NCI-H1417 (cell line): ENCODE results near the gene MYO6.
"Not testable (repeated sequence)": the region's sequence is repeated elsewhere in the genome, so short reads cannot be mapped to it uniquely, and the experiment has no call there.

Experiments
- DNase-seq, 3 experiments: peaks; one replicate each; lab custom pipeline; 2025; lab: John Stamatoyannopoulos, UW

MYO6 gene

GRCh38 chr6:75893058-75893775 is 144.2 kb downstream of the MYO6 start:
- DNase-seq, result peak; percentile 4 to 74 (median 20)

- no peak for DNase-seq
Measured at GRCh38 chr6:75893776-75894152, 144.7 kb downstream of the MYO6 start.

GRCh38 chr6:75896526-75896925 is 147.5 kb downstream of the MYO6 start:
- DNase-seq, result no peak

- not testable (repeated sequence) for DNase-seq
Measured at GRCh38 chr6:75900216-75900615, 151.2 kb downstream of the MYO6 start.

DNA sequence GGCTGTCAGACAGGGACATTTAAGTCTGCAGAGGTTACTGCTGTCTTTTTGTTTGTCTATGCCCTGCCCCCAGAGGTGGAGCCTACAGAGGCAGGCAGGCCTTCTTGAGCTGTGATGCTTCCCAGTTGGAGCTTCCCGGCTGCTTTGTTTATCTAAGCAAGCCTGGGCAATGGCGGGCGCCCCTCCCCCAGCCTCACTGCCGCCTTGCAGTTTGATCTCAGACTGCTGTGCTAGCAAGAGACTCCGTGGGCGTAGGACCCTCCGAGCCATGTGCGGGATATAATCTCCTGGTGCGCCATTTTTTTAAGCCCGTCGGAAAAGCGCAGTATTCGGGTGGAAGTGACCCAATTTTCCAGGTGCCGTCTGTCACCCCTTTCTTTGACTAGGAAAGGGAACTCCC is 156.1 kb downstream of the MYO6 start:
- DNase-seq, result not testable (repeated sequence)

GRCh38 chr6:75906871-75907270 is 157.8 kb downstream of the MYO6 start:
- DNase-seq, result no peak

- DNase-seq, result no peak
Measured at GRCh38 chr6:75907444-75907843, 158.4 kb downstream of the MYO6 start.

- no peak for DNase-seq
Measured at GRCh38 chr6:75913040-75913439, 164.0 kb downstream of the MYO6 start.

DNA sequence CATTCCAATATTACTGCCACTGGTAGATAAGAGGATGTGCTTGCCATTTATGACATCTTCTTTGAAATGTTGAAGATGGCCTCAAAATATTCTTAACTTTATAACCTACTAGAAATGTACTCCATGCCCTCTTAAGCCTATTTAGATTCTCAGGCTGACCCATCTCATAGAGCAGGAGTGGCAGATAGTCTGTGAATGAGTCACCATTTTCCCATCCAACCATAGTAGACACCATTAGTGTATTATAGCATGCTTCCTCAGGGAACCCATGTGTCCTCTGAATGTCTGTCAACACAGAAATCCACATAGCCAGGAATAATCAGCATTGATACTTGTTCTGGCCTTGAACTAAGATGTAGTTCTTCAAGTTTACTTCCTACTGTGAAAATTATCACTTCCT is 173.2 kb downstream of the MYO6 start:
- peak in 1 of 3 experiments; percentile 17 for DNase-seq

GRCh38 chr6:75926293-75927168 is 177.5 kb downstream of the MYO6 start:
- DNase-seq, result no peak

DNA sequence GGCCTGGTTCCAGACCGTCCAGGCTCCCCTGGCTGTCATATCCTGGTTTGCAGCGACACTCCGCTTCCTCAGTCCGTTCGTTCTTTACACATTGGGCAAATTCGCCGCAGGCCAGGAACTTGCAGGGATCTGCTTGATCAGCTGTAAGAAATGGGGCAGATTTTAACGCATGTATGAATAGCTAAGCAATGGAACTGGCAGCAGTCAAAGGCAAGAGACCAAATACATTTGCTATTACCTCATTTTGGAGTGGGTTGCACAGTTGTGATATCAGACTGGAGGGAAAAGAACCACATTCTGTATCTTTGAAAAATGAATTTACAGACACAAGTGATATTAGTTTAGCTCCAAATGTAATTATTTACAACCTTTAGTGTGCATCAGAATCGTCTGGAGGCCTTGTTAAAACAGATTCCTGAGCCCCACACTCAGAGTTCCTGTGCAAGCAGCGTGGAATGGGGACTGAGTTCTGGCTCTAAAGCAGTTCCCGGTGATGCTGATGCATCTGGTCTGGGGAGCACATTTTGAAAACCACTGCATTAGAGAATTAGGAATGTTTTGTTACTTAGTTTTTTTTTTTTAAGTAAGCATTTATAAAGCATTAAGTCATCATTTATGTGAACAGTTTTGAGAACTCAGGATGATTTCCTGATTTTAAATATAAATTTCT is 182.1 kb downstream of the MYO6 start:
- no peak for DNase-seq

- peak in 2 of 3 experiments; percentile 20 to 62 for DNase-seq
Measured at GRCh38 chr6:75932067-75932466, 183.0 kb downstream of the MYO6 start.

DNA sequence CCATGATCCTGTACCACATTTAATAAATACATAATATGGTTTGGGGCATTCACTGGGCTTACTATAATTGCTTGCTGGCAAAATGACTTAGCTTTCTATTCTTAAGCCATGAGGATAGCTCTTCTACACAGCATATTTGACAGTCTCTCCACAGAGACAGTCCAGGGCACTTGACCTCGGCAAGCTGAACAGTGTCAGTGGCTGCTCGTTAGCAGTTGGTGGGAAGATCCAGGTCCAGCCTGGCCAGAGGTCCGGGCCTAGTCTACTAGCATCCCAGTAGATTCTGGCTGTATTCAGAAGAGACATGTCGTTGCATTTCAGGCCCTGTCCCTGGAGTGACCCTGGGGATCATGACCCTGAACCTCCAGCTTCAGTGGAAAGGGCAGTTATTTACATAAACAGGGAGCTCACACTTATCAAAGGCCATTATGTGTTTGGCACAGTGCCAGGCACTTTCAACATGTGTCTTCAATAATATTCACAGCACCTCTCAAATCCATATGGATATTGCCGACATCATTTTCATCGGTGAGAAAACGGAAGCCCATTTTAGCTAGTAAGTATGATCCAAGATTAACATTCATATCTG is 184.4 kb downstream of the MYO6 start:
- peak in 2 of 3 experiments; percentile 25 to 47 for DNase-seq

DNA sequence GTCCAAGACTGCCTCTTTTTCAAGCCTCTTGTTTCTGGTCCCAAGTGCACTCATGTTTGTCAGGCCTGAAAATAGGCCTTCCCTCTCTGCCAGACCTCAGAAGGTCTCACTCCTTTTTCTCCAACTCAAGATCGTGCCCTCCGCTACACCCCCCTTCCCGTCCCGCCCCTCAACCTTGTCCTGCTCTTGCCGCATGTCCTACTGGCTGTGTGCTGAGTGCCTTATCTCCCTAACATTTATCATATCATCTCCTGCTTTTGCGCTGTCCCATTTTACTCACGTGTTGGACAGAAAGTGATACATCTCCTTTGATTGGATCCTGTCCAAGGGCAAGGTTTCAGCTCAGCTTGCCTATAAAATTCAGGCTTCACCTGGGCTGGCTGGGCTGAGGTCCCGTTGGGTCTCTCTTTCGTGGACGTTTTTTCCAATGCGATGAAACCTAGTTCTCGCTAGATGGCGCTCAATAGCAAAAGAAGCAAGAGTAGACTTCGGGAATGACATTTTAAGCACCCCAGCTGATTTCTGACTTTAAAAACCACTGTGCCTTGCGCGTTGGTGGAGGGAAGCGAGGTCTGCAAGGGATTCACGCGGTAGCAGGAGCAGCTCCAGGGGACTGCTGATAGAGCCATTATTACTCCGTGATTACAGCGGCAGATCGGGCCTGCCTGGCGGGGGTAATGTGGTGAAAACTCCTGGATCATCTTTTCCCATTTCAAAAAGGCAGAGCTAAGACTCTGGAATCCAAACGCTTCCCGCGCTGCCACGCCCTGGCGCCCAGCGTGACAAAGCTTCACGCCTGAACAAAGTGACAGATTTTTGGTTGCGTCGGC is 185.8 kb downstream of the MYO6 start:
- DNase-seq, result peak; percentile 38 to 85 (median 72)

- DNase-seq, result no peak
Measured at GRCh38 chr6:75935473-75935793, 186.4 kb downstream of the MYO6 start.

- DNase-seq, result no peak
Measured at GRCh38 chr6:75936682-75937081, 187.6 kb downstream of the MYO6 start.

GRCh38 chr6:75937846-75938245 is 188.8 kb downstream of the MYO6 start:
- DNase-seq, result no peak

DNA sequence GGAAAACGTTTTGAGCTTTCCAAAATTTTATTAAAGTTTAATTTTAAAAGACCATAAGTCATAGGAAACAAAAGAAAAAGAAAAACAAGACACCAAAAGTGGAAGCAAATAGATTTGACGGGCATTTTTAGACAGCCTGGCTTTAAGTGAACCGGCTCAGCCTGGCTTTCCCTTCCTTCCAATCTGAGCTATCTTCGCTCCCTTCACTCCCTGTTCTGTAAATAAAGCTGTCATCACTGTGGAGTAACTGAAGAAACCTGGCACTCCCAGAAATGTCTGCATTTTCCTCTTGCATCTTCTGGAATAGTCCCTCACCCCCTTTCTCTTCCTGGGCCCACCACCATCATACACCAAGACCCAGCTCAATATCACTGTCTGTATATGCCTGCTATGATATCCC is 191.5 kb downstream of the MYO6 start:
- DNase-seq, result no peak

GRCh38 chr6:75941509-75941908 is 192.5 kb downstream of the MYO6 start:
- DNase-seq, result no peak

GRCh38 chr6:75943381-75943780 is 194.3 kb downstream of the MYO6 start:
- peak in 1 of 3 experiments; percentile 5 for DNase-seq

DNA sequence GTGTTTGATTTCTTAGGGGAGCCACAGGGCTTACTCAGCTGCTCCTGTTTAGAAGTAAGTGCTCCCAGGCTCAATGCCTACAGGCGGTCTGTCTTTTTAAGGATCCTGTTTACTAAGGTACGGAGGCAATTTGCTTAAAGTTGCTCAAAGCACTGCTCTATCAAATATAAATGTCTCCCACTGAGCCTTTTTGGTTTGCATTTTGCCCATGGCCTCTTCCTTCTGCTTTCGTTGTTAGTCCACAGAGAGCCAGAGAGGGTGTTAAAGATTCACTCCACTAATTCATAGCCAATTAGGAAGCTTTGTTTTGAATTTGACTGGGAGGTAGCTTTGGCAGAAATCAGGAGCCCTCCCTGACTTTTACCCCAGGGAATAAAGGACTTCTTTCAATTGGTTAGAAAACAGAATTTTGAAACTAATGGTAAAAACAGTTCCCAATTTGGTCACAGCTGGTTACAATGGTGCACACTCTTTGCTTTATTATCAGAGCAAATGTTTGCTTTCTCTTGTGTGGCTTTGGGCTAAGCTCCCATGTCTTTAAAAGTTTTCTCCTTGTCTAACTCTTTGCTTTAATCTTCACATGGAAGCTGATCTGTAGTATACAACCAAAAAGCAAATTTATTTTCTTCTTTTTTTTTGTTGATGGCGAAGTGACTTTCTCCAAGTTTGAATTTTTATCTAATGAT is 197.2 kb downstream of the MYO6 start:
- DNase-seq, result no peak
